ENCODE results near the gene PDLIM5. TPM values are rescaled to one million over a fixed set of nuclear protein-coding genes. Genes with fewer than 3 reads are reported as not detected.
A peak's percentile ranks its signal among the peaks of the same experiment; 100 is the strongest.

Gene PDLIM5
- total RNA-seq, 5 donors from 2014 or later (not counting 1 experiment from before 2014, with no cell fraction given) = 27.1 to 32.0 (median 29.6) TPM

GRCh38 chr4:94567811-94568210 is 116.1 kb downstream of the PDLIM5 start:
- Mint-ChIP-seq H3K27me3 (no peaks in the 10 kb centered on the region), H3K4me1 (peaks cover 4 to 9% (median 6%) of the 10 kb centered on the region in 3 donors), H3K9me3 (no peaks in the 10 kb centered on the region), H3K36me3 (no peaks in the 10 kb centered on the region), H3K4me3 (peak overlapping the region in 1 of 3 donors; percentile 34), H3K27ac (no peak overlapping the region)
- no peaks in the 10 kb centered on the region for H3K4me1 ChIP-seq (ENCODE audit: control insufficient read depth in 1 of 2, extremely low read depth in 1 of 2, insufficient read depth in 2 of 2, low read length in 2 of 2)
- ATAC-seq (replicated peaks in 1 of 4) (no peak), DNase-seq (no peak)
- no peaks in the 10 kb centered on the region for H3K36me3 ChIP-seq (ENCODE audit: control insufficient read depth in 2 of 2, extremely low read depth in 1 of 2, insufficient read depth in 1 of 2, low read length in 1 of 2)
- ChIA-PET POLR2A (interaction anchor here in 1 of 2 donors (0.7 kb wide), 1 partner anchor 330 kb away, joined by 4 read pairs; no protein-coding TSS in a partner anchor), CTCF (no interaction called here)
- H3K27me3 ChIP-seq (replicated peaks in 1 of 2; ENCODE audit: control insufficient read depth in 2 of 2, extremely low read depth in 1 of 2, insufficient read depth in 2 of 2, low read length in 1 of 2) = no peaks in the 10 kb centered on the region
- no peak overlapping the region for H3K4me3 ChIP-seq (ENCODE audit: control insufficient read depth in 1 of 2, extremely low read depth in 1 of 2, low read length in 1 of 2)
- no peaks in the 10 kb centered on the region for H3K9me3 ChIP-seq
- no peak overlapping the region for H3K27ac ChIP-seq (ENCODE audit: low read length)
- WGBS (ENCODE audit: insufficient coverage) = no CpG with 5 or more reads among the region's 5 CpGs

GRCh38 chr4:94570558-94570957 is 118.8 kb downstream of the PDLIM5 start:
- Histone ChIP-seq H3K27ac (ENCODE audit: low read length) (no peak overlapping the region), H3K4me3 (ENCODE audit: control insufficient read depth in 1 of 2, extremely low read depth in 1 of 2, low read length in 1 of 2) (no peak overlapping the region), H3K36me3 (ENCODE audit: control insufficient read depth in 2 of 2, extremely low read depth in 1 of 2, insufficient read depth in 1 of 2, low read length in 1 of 2) (peaks cover 0 to 3% of the 10 kb centered on the region in 2 donors), H3K9me3 (no peaks in the 10 kb centered on the region), H3K27me3 (replicated peaks in 1 of 2; ENCODE audit: control insufficient read depth in 2 of 2, extremely low read depth in 1 of 2, insufficient read depth in 2 of 2, low read length in 1 of 2) (no peaks in the 10 kb centered on the region), H3K4me1 (ENCODE audit: control insufficient read depth in 1 of 2, extremely low read depth in 1 of 2, insufficient read depth in 2 of 2, low read length in 2 of 2) (no peaks in the 10 kb centered on the region)
- WGBS (ENCODE audit: insufficient coverage) = no CpG with 5 or more reads among the region's 1 CpG
- Mint-ChIP-seq H3K27me3 (no peaks in the 10 kb centered on the region), H3K27ac (no peak overlapping the region), H3K9me3 (no peaks in the 10 kb centered on the region), H3K4me3 (no peak overlapping the region), H3K36me3 (peaks cover 3% of the 10 kb centered on the region), H3K4me1 (peaks cover 4 to 7% (median 6%) of the 10 kb centered on the region in 3 donors)
- ChIA-PET POLR2A (no interaction called here), CTCF (no interaction called here)
- DNase-seq (no peak), ATAC-seq (replicated peaks in 1 of 4) (no peak)

GRCh38 chr4:94571298-94571697 is 119.6 kb downstream of the PDLIM5 start:
- Histone ChIP-seq H3K9me3 (no peaks in the 10 kb centered on the region), H3K4me3 (ENCODE audit: control insufficient read depth in 1 of 2, extremely low read depth in 1 of 2, low read length in 1 of 2) (no peak overlapping the region), H3K27me3 (replicated peaks in 1 of 2; ENCODE audit: control insufficient read depth in 2 of 2, extremely low read depth in 1 of 2, insufficient read depth in 2 of 2, low read length in 1 of 2) (no peaks in the 10 kb centered on the region), H3K4me1 (ENCODE audit: control insufficient read depth in 1 of 2, extremely low read depth in 1 of 2, insufficient read depth in 2 of 2, low read length in 2 of 2) (no peaks in the 10 kb centered on the region), H3K36me3 (ENCODE audit: control insufficient read depth in 2 of 2, extremely low read depth in 1 of 2, insufficient read depth in 1 of 2, low read length in 1 of 2) (peaks cover 0 to 11% of the 10 kb centered on the region in 2 donors), H3K27ac (ENCODE audit: low read length) (no peak overlapping the region)
- no peak overlapping the region for H3K27ac Mint-ChIP-seq
- H3K27me3 Mint-ChIP-seq = no peaks in the 10 kb centered on the region
- ChIA-PET POLR2A (no interaction called here), CTCF (interaction anchor here in 1 of 2 donors (0.8 kb wide), 1 partner anchor 168 kb away, joined by 5 read pairs; no protein-coding TSS in a partner anchor)
- H3K4me3 Mint-ChIP-seq = no peak overlapping the region
- H3K4me1 Mint-ChIP-seq = peaks cover 4 to 7% (median 6%) of the 10 kb centered on the region in 3 donors
- ATAC-seq (replicated peaks in 1 of 4) (no peak), DNase-seq (no peak)
- H3K9me3 Mint-ChIP-seq = no peaks in the 10 kb centered on the region
- peaks cover 10% of the 10 kb centered on the region for H3K36me3 Mint-ChIP-seq
- no CpG with 5 or more reads among the region's 4 CpGs for WGBS (ENCODE audit: insufficient coverage)

GRCh38 chr4:94571715-94572114 is 120.0 kb downstream of the PDLIM5 start:
- Mint-ChIP-seq H3K36me3 (peaks cover 11% of the 10 kb centered on the region), H3K4me3 (no peak overlapping the region), H3K27me3 (no peaks in the 10 kb centered on the region), H3K4me1 (peaks cover 4 to 7% (median 5%) of the 10 kb centered on the region in 3 donors), H3K9me3 (no peaks in the 10 kb centered on the region), H3K27ac (no peak overlapping the region)
- Histone ChIP-seq H3K4me1 (ENCODE audit: control insufficient read depth in 1 of 2, extremely low read depth in 1 of 2, insufficient read depth in 2 of 2, low read length in 2 of 2) (no peaks in the 10 kb centered on the region), H3K4me3 (ENCODE audit: control insufficient read depth in 1 of 2, extremely low read depth in 1 of 2, low read length in 1 of 2) (no peak overlapping the region), H3K27me3 (replicated peaks in 1 of 2; ENCODE audit: control insufficient read depth in 2 of 2, extremely low read depth in 1 of 2, insufficient read depth in 2 of 2, low read length in 1 of 2) (no peaks in the 10 kb centered on the region), H3K9me3 (no peaks in the 10 kb centered on the region), H3K36me3 (ENCODE audit: control insufficient read depth in 2 of 2, extremely low read depth in 1 of 2, insufficient read depth in 1 of 2, low read length in 1 of 2) (peaks cover 0 to 11% of the 10 kb centered on the region in 2 donors), H3K27ac (ENCODE audit: low read length) (no peak overlapping the region)
- ChIA-PET CTCF (interaction anchor here in 1 of 2 donors (0.8 kb wide), 1 partner anchor 168 kb away, joined by 5 read pairs; no protein-coding TSS in a partner anchor), POLR2A (no interaction called here)
- no CpG with 5 or more reads among the region's 2 CpGs for WGBS (ENCODE audit: insufficient coverage)
- no peak for ATAC-seq (replicated peaks in 1 of 4)
- no peak for DNase-seq

GRCh38 chr4:94574050-94574449 is 122.3 kb downstream of the PDLIM5 start:
- 92% methylated on average over 2 of the region's 9 CpGs for WGBS (ENCODE audit: insufficient coverage)
- Mint-ChIP-seq H3K36me3 (peaks cover 11% of the 10 kb centered on the region), H3K9me3 (no peaks in the 10 kb centered on the region), H3K4me1 (no peaks in the 10 kb centered on the region), H3K4me3 (no peak overlapping the region), H3K27me3 (no peaks in the 10 kb centered on the region), H3K27ac (no peak overlapping the region)
- Histone ChIP-seq H3K4me3 (ENCODE audit: control insufficient read depth in 1 of 2, extremely low read depth in 1 of 2, low read length in 1 of 2) (no peak overlapping the region), H3K27ac (ENCODE audit: low read length) (no peak overlapping the region), H3K36me3 (ENCODE audit: control insufficient read depth in 2 of 2, extremely low read depth in 1 of 2, insufficient read depth in 1 of 2, low read length in 1 of 2) (peaks cover 0 to 11% of the 10 kb centered on the region in 2 donors), H3K27me3 (replicated peaks in 1 of 2; ENCODE audit: control insufficient read depth in 2 of 2, extremely low read depth in 1 of 2, insufficient read depth in 2 of 2, low read length in 1 of 2) (no peaks in the 10 kb centered on the region), H3K9me3 (no peaks in the 10 kb centered on the region), H3K4me1 (ENCODE audit: control insufficient read depth in 1 of 2, extremely low read depth in 1 of 2, insufficient read depth in 2 of 2, low read length in 2 of 2) (no peaks in the 10 kb centered on the region)
- POLR2A ChIA-PET = no interaction called here
- CTCF ChIA-PET = no interaction called here
- DNase-seq (no peak), ATAC-seq (replicated peaks in 1 of 4) (no peak)

- no peaks in the 10 kb centered on the region for H3K9me3 ChIP-seq
- Mint-ChIP-seq H3K4me3 (no peak overlapping the region), H3K4me1 (no peaks in the 10 kb centered on the region), H3K27ac (no peak overlapping the region), H3K9me3 (no peaks in the 10 kb centered on the region), H3K27me3 (no peaks in the 10 kb centered on the region), H3K36me3 (peaks cover 11% of the 10 kb centered on the region)
- peaks cover 0 to 11% of the 10 kb centered on the region in 2 donors for H3K36me3 ChIP-seq (ENCODE audit: control insufficient read depth in 2 of 2, extremely low read depth in 1 of 2, insufficient read depth in 1 of 2, low read length in 1 of 2)
- no peaks in the 10 kb centered on the region for H3K4me1 ChIP-seq (ENCODE audit: control insufficient read depth in 1 of 2, extremely low read depth in 1 of 2, insufficient read depth in 2 of 2, low read length in 2 of 2)
- no peak overlapping the region for H3K4me3 ChIP-seq (ENCODE audit: control insufficient read depth in 1 of 2, extremely low read depth in 1 of 2, low read length in 1 of 2)
- DNase-seq (no peak), ATAC-seq (replicated peaks in 1 of 4) (no peak)
- H3K27me3 ChIP-seq (replicated peaks in 1 of 2; ENCODE audit: control insufficient read depth in 2 of 2, extremely low read depth in 1 of 2, insufficient read depth in 2 of 2, low read length in 1 of 2) = no peaks in the 10 kb centered on the region
- 100% methylated on average over 2 of the region's 3 CpGs for WGBS (ENCODE audit: insufficient coverage)
- no peak overlapping the region for H3K27ac ChIP-seq (ENCODE audit: low read length)
- CTCF ChIA-PET = no interaction called here
- POLR2A ChIA-PET = no interaction called here
These were observed 122.9 kb downstream of the PDLIM5 start for GRCh38 chr4:94574616-94575015.

GRCh38 chr4:94575652-94576051 is 123.9 kb downstream of the PDLIM5 start:
- Histone ChIP-seq H3K27ac (ENCODE audit: low read length) (no peak overlapping the region), H3K4me3 (ENCODE audit: control insufficient read depth in 1 of 2, extremely low read depth in 1 of 2, low read length in 1 of 2) (no peak overlapping the region), H3K4me1 (ENCODE audit: control insufficient read depth in 1 of 2, extremely low read depth in 1 of 2, insufficient read depth in 2 of 2, low read length in 2 of 2) (no peaks in the 10 kb centered on the region), H3K9me3 (no peaks in the 10 kb centered on the region), H3K27me3 (replicated peaks in 1 of 2; ENCODE audit: control insufficient read depth in 2 of 2, extremely low read depth in 1 of 2, insufficient read depth in 2 of 2, low read length in 1 of 2) (no peaks in the 10 kb centered on the region), H3K36me3 (ENCODE audit: control insufficient read depth in 2 of 2, extremely low read depth in 1 of 2, insufficient read depth in 1 of 2, low read length in 1 of 2) (peaks cover 0 to 11% of the 10 kb centered on the region in 2 donors)
- H3K27me3 Mint-ChIP-seq = no peaks in the 10 kb centered on the region
- CTCF ChIA-PET = no interaction called here
- WGBS (ENCODE audit: insufficient coverage) = 95% methylated on average over 9 of the region's 10 CpGs
- peaks cover 11% of the 10 kb centered on the region for H3K36me3 Mint-ChIP-seq
- H3K27ac Mint-ChIP-seq = no peak overlapping the region
- ATAC-seq (replicated peaks in 1 of 4) = no peak
- H3K9me3 Mint-ChIP-seq = no peaks in the 10 kb centered on the region
- H3K4me3 Mint-ChIP-seq = no peak overlapping the region
- POLR2A ChIA-PET = no interaction called here
- no peaks in the 10 kb centered on the region for H3K4me1 Mint-ChIP-seq
- DNase-seq = no peak
